COR-L47 (cell line): ENCODE data around the gene CCNDBP1.

Experiments
- DNase-seq: peaks from one replicate; lab custom pipeline; 2025; lab: John Stamatoyannopoulos, UW

CCNDBP1 gene

DNA sequence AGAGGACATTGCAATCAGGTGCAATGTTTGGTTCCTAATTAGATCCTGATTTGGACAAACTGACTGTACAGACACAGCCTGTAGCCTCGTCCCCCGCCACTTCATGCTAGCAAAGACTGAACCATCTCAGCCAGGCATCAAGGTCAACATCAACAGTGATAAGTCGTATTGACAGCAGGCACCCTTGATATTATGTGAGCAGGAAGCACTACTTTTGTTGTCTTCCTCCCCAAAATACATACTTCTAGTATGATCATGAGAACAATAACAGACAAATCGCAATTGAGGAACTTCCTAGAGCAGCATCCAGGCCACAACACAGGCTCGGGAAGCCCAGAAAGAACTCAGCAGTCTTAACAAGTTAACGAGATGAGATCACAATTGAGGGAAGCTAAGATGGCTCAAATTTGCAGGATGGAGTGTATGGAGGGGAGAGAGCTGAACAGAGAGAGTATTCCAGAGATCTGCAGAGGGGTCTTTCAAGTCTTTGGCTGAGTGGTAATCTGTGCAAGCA is 61.1 kb downstream of the CCNDBP1 start:
- DNase-seq = no peak
